Bronchial epithelial cell (primary cell): Measurements from ENCODE around the gene CDKL4. TPM values are rescaled to one million over a fixed set of nuclear protein-coding genes. Genes with fewer than 3 reads are reported as not detected.
"Not testable (repeated sequence)": the region's sequence is repeated elsewhere in the genome, so short reads cannot be mapped to it uniquely, and the experiment has no call there.

ENCODE experiments used
- DNase-seq: peaks from one replicate; pipeline ENCODE4 v3.0.0-alpha.2; 2010; ENCODE audit warnings: low read depth
- FAIRE-seq: peaks from 2 replicates; lab custom pipeline; 2011; peaks lifted over from hg19 to GRCh38; lab: Jason Lieb, UNC
- H3K27me3 ChIP-seq: 2 replicates; pipeline ENCODE4 v1.5.1; 2011; ENCODE audit warnings: low read length; ENCODE audit not compliant: control insufficient read depth, insufficient read depth
- H3K36me3 ChIP-seq: 2 replicates; pipeline ENCODE4 v1.5.1; 2011; ENCODE audit warnings: low read length; ENCODE audit not compliant: control insufficient read depth, insufficient read depth
- H3K4me3 ChIP-seq: 2 replicates; pipeline ENCODE4 v1.5.1; 2011; ENCODE audit warnings: mild to moderate bottlenecking, low read depth, low read length, control low read depth
- total RNA-seq: library from RNA; depleted of rRNA; stranded (reverse); fragments of >200 nt; gene quantifications from 2 replicates; pipeline ENCODE4 v1.2.1, GENCODE V29; 2014
- TF ChIP-seq, protein P1 (sequence below): IDR thresholded peaks from 2 replicates; pipeline ENCODE4 v1.5.1; 2011; ENCODE audit warnings: mild to moderate bottlenecking, moderate library complexity, low read length, control low read depth, inconsistent platforms; ENCODE audit not compliant: insufficient read depth, severe bottlenecking

Gene CDKL4
- total RNA-seq, 1 donor from 2014 or later: 0.26 TPM

DNA sequence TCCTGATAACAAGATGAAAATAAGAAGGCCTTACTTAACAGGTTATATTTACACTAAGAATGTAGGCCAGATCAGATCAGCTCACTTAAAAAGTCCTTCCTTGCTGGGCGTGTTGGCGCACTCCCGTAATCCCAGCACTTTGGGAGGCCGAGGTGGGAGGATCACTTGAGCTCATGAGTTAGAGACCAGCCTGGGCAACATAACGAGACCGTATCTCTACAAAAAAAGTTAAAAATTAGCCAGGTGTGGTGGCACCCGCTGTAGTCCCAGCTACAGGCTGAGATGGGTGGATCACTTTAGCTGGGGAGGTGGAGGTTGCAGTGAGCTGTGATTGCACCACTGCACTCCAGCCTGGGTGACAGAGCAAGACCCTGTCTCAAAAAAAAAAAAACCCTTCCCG is 69.7 kb downstream of the CDKL4 start:
- no peaks in the 10 kb centered on the region for H3K27me3 ChIP-seq
- FAIRE-seq: no peak
- H3K4me3 ChIP-seq: no peak overlapping the region

DNA sequence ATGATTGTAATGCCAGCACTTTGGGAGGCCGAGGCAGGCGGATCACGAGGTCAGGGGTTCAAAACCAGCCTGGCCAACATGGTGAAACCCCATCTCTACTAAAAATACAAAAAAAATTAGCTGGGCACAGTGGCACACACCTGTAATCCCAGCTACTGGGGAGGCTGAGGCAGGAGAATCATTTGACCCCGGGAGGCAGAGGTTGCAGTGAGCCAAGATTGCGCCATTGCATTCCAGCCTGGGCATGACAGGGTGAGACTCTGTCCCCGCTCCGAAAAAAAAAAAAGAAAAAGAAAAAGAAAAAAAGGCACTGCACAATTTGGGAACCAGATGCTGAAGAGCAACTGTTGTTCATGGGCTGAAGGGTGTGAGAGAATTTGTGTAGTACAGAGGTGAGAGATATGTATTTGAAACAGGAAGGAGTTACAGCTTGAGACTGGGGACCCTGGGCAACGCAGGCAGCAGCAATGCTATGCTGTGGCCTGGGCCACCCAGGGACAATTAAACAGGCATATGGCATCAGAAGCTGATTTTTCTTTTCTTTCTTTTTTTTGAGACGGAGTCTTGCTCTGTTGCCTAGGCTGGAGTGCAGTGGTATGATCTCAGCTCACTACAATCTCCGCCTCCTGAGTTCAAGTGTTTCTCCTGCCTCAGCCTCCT is 71.6 kb downstream of the CDKL4 start:
- H3K36me3 ChIP-seq, FAIRE-seq, H3K4me3 ChIP-seq, DNase-seq, H3K27me3 ChIP-seq: not testable (repeated sequence)

More for the DNA sequence above, 69.7 kb downstream of the CDKL4 start:
- DNase-seq: no peak
- no peaks in the 10 kb centered on the region for H3K36me3 ChIP-seq
- TF ChIP-seq, protein P1, sequence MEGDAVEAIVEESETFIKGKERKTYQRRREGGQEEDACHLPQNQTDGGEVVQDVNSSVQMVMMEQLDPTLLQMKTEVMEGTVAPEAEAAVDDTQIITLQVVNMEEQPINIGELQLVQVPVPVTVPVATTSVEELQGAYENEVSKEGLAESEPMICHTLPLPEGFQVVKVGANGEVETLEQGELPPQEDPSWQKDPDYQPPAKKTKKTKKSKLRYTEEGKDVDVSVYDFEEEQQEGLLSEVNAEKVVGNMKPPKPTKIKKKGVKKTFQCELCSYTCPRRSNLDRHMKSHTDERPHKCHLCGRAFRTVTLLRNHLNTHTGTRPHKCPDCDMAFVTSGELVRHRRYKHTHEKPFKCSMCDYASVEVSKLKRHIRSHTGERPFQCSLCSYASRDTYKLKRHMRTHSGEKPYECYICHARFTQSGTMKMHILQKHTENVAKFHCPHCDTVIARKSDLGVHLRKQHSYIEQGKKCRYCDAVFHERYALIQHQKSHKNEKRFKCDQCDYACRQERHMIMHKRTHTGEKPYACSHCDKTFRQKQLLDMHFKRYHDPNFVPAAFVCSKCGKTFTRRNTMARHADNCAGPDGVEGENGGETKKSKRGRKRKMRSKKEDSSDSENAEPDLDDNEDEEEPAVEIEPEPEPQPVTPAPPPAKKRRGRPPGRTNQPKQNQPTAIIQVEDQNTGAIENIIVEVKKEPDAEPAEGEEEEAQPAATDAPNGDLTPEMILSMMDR: no peak

DNA sequence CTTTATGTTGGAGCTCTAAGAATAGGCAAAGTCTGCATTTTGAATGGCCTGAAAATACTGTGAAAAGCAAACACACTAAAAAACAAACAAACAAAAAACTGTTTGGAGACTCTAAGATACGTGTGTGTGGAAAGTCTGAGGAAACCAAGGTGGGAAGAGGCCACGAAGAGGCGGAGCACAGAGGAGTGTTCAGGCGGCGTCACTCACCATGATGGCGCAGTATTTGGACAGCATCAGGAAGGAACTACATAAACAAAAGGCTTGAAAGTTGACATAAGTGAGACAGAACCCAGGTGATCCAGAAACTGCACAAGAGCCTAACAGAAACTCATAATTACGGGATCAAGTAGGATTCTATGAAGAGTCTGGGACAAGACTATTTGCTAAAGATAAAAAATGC is 72.1 kb downstream of the CDKL4 start:
- DNase-seq (no peak), FAIRE-seq (no peak)
- H3K27me3 ChIP-seq: no peaks in the 10 kb centered on the region
- TF ChIP-seq, protein P1: no peak
- no peak overlapping the region for H3K4me3 ChIP-seq
- no peaks in the 10 kb centered on the region for H3K36me3 ChIP-seq

DNA sequence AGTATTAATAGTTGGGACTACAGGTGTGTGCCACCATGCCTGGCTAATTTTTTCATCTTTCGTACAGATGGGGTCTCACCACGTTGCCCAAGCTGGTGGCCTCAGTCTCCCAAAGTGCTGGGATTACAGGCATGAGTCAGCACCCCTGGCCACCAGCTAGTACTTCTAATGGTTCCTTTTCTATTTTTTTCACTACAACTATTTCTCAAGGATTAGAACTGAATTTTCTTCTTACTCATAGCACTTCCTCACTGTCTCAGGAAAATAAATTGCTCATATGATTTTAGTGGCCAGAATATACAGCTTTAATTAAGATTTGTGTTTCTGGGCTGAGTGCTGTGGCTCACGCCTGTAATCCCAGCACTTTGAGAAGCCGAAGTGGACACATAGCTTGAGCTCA is 79.7 kb downstream of the CDKL4 start:
- TF ChIP-seq, protein P1: no peak
- Histone ChIP-seq H3K36me3 (no peaks in the 10 kb centered on the region), H3K4me3 (no peak overlapping the region), H3K27me3 (peaks cover 1% of the 10 kb centered on the region)
- DNase-seq (no peak), FAIRE-seq (no peak)

DNA sequence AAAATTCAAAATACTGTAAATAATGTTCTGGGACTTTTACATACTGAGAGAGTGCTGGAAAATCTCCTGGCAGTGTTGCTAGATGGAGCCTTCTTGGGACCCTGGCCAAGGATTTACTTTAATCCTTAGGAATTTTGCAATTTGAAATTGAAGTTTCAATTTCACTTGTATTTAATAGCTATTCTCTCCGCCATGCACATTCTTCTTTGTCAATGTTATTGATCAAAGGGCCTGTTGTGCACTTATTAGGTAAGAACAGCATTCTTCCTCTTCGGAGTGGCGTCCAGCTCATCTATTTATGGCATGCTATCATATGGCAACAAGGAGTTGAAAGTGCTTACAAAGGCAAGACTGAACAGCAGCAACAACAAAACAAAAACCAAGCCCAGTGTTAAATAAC is 82.8 kb downstream of the CDKL4 start:
- TF ChIP-seq, protein P1: no peak
- Histone ChIP-seq H3K36me3 (no peaks in the 10 kb centered on the region), H3K4me3 (no peak overlapping the region), H3K27me3 (peaks cover 1% of the 10 kb centered on the region)
- DNase-seq (no peak), FAIRE-seq (no peak)

DNA sequence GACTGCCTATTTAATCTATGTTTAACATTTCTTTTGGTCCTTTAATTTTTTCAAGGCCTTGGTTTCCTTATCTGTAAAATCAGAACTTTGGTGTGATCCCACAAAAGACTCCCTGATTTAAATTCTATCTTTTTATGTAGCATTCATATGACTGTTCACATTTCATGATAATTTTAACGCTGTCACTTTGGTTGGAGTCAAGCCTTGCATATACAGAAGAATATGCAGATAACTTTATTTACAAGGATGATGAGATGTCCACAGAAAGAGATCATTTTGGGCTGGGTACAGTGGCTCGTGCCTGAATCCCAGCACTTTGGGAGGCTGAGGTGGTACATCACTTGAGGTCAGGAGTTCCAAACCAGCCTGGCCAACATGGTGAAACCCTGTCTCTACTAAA is 84.5 kb downstream of the CDKL4 start:
- TF ChIP-seq, protein P1: no peak
- Histone ChIP-seq H3K36me3 (no peaks in the 10 kb centered on the region), H3K4me3 (no peak overlapping the region), H3K27me3 (peaks cover 1% of the 10 kb centered on the region)
- FAIRE-seq (no peak), DNase-seq (no peak)
